Measurements from ENCODE around the gene ACKR2.
"Not testable (repeated sequence)": the region's sequence is repeated elsewhere in the genome, so short reads cannot be mapped to it uniquely, and the experiment has no call there.

Gene ACKR2

GRCh38 chr3:42864321-42864950 is 55.2 kb downstream of the ACKR2 start:
- no peak for DNase-seq (ENCODE audit: low read depth)

GRCh38 chr3:42865256-42865655 is 56.0 kb downstream of the ACKR2 start:
- no peak for DNase-seq (ENCODE audit: low read depth)

- no peak for DNase-seq (ENCODE audit: low read depth)
Observed at GRCh38 chr3:42867138-42867537, 57.9 kb downstream of the ACKR2 start.

GRCh38 chr3:42868841-42869240 is 59.6 kb downstream of the ACKR2 start:
- no peak for DNase-seq (ENCODE audit: low read depth)

GRCh38 chr3:42871592-42872196 is 62.4 kb downstream of the ACKR2 start:
- DNase-seq (ENCODE audit: low read depth), result no peak

- DNase-seq (ENCODE audit: low read depth), result no peak
Observed at GRCh38 chr3:42872718-42873117, 63.5 kb downstream of the ACKR2 start.

- DNase-seq (ENCODE audit: low read depth), result no peak
Observed at GRCh38 chr3:42873221-42873982, 64.2 kb downstream of the ACKR2 start.

GRCh38 chr3:42874749-42875148 is 65.5 kb downstream of the ACKR2 start:
- DNase-seq (ENCODE audit: low read depth), result no peak

GRCh38 chr3:42875325-42876151 is 66.3 kb downstream of the ACKR2 start, which contains the start of gene CYP8B1:
CYP8B1 (minus strand) TSS chr3:42875879; CDS start chr3:42875816, 63 bp downstream.
- DNase-seq (ENCODE audit: low read depth), result no peak

- DNase-seq (ENCODE audit: low read depth), result no peak
Observed at GRCh38 chr3:42876401-42876800, 67.2 kb downstream of the ACKR2 start.

GRCh38 chr3:42876940-42877720 is 67.9 kb downstream of the ACKR2 start:
- no peak for DNase-seq (ENCODE audit: low read depth)

- no peak for DNase-seq (ENCODE audit: low read depth)
Observed at GRCh38 chr3:42877881-42878280, 68.6 kb downstream of the ACKR2 start.

- no peak for DNase-seq (ENCODE audit: low read depth)
Observed at GRCh38 chr3:42880183-42880582, 70.9 kb downstream of the ACKR2 start.

GRCh38 chr3:42880601-42881451 is 71.6 kb downstream of the ACKR2 start:
- peak; percentile 70 for DNase-seq (ENCODE audit: low read depth)

GRCh38 chr3:42883251-42883930 is 74.1 kb downstream of the ACKR2 start:
- not testable (repeated sequence) for DNase-seq (ENCODE audit: low read depth)

GRCh38 chr3:42884324-42884723 is 75.1 kb downstream of the ACKR2 start:
- no peak for DNase-seq (ENCODE audit: low read depth)

GRCh38 chr3:42886294-42886822 is 77.1 kb downstream of the ACKR2 start:
- no peak for DNase-seq (ENCODE audit: low read depth)

GRCh38 chr3:42887084-42887483 is 77.8 kb downstream of the ACKR2 start:
- DNase-seq (ENCODE audit: low read depth), result no peak

GRCh38 chr3:42891042-42891441 is 81.8 kb downstream of the ACKR2 start:
- no peak for DNase-seq (ENCODE audit: low read depth)

GRCh38 chr3:42892169-42892568 is 82.9 kb downstream of the ACKR2 start:
- DNase-seq (ENCODE audit: low read depth), result no peak
